ENCODE measurements around the gene PGK2.

The PGK2 gene

DNA sequence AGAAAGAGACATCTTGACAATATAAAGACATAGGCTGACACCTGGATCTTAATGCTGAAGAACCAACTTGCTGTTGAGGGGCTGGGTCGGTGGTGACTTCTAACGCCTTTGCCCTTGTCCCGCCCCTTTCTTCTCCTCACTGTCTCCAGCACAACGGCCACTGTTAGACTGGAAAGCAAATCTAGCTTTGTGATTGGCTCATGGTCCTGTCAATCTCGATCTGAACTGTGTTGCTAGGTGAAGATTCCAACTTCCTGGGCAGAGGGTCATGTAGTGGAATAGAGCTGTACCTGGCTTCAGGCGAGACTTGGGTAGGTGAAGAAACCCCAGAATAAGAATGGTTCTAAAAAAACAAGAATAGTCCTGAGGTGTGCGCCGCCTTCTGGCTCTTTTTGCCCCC is at the start of gene PGK2:
Gene PGK2 (minus strand): TSS at position 110 of the 400 bp plus-strand sequence. CDS start 98 bp downstream, at position 12.
- no peak within 1 kb of the TSS for H3K27ac ChIP-seq
- TF ChIP-seq, protein P1, sequence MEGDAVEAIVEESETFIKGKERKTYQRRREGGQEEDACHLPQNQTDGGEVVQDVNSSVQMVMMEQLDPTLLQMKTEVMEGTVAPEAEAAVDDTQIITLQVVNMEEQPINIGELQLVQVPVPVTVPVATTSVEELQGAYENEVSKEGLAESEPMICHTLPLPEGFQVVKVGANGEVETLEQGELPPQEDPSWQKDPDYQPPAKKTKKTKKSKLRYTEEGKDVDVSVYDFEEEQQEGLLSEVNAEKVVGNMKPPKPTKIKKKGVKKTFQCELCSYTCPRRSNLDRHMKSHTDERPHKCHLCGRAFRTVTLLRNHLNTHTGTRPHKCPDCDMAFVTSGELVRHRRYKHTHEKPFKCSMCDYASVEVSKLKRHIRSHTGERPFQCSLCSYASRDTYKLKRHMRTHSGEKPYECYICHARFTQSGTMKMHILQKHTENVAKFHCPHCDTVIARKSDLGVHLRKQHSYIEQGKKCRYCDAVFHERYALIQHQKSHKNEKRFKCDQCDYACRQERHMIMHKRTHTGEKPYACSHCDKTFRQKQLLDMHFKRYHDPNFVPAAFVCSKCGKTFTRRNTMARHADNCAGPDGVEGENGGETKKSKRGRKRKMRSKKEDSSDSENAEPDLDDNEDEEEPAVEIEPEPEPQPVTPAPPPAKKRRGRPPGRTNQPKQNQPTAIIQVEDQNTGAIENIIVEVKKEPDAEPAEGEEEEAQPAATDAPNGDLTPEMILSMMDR (IDR thresholded peaks at IDR 0.05) = no peak
- no peak for TF ChIP-seq ZFX (IDR thresholded peaks at IDR 0.05; ENCODE audit: borderline replicate concordance)

- peak overlapping the region; percentile 36 for H3K27ac ChIP-seq
- TF ChIP-seq ZFX (IDR thresholded peaks at IDR 0.05; ENCODE audit: borderline replicate concordance) = no peak
- TF ChIP-seq, protein P1 (IDR thresholded peaks at IDR 0.05) = no peak
These were observed 48.1 kb upstream of the PGK2 start for GRCh38 chr6:49835140-49835539.

- H3K27ac ChIP-seq = no peak overlapping the region; the same call in 1 of the 2 replicates
- TF ChIP-seq ZFX (IDR thresholded peaks at IDR 0.05; ENCODE audit: borderline replicate concordance) = no peak
- TF ChIP-seq, protein P1 (IDR thresholded peaks at IDR 0.05) = no peak
These were observed 46.3 kb upstream of the PGK2 start for GRCh38 chr6:49833386-49833785.

DNA sequence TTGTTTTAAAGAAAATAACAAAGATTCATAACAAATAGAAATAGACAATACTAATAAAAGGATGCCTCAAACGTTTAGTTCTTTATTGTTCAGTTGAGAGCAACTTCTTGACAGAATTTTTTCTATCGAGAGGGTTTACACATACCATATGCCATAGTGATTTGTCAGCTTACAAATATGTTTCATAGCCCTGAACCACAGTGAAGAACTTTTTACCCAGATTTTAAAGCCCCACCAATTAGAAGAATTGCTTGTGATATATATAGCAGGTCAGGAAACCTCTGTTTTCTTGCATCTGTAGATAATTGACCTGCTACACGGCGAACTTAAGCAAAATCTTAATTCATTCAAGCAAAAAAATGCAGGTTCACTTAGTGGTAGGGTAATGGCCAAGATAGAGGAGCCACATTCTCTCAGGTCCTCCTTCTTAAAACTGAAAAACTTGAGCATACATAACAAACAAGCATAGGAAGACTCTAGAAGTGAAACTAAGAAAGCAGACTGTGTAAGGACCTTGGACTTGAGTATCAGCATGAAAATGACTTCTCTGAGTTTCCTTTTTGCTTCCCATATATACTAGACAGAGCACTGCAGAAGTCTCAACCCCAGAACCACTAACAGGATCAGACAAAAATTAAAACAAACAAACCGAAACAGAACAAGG is 39.8 kb upstream of the PGK2 start:
- no peak for TF ChIP-seq ZFX (IDR thresholded peaks at IDR 0.05; ENCODE audit: borderline replicate concordance)
- TF ChIP-seq, protein P1 (IDR thresholded peaks at IDR 0.05) = no peak
- no peak overlapping the region for H3K27ac ChIP-seq

GRCh38 chr6:49815166-49815565 is 28.1 kb upstream of the PGK2 start:
- no peak overlapping the region for H3K27ac ChIP-seq
- TF ChIP-seq, protein P1 (IDR thresholded peaks at IDR 0.05) = no peak
- TF ChIP-seq ZFX (IDR thresholded peaks at IDR 0.05; ENCODE audit: borderline replicate concordance) = no peak

- TF ChIP-seq ZFX (IDR thresholded peaks at IDR 0.05; ENCODE audit: borderline replicate concordance) = no peak
- TF ChIP-seq, protein P1 (IDR thresholded peaks at IDR 0.05) = no peak
- no peak overlapping the region for H3K27ac ChIP-seq
These were observed 26.2 kb upstream of the PGK2 start for GRCh38 chr6:49813248-49813647.

- TF ChIP-seq, protein P1 (IDR thresholded peaks at IDR 0.05) = no peak
- no peak for TF ChIP-seq ZFX (IDR thresholded peaks at IDR 0.05; ENCODE audit: borderline replicate concordance)
- no peak overlapping the region for H3K27ac ChIP-seq
These were observed 19.1 kb upstream of the PGK2 start for GRCh38 chr6:49806145-49806544.
